LNCAP (cell line): ENCODE results near the gene FETUB.

Experiments used
- TF ChIP-seq, protein P1 (sequence below): fragments of 450-650 bp; IDR thresholded peaks from 2 replicates; pipeline ENCODE4 v1.5.1; 2017; ENCODE audit warnings: mild to moderate bottlenecking

Gene FETUB

DNA sequence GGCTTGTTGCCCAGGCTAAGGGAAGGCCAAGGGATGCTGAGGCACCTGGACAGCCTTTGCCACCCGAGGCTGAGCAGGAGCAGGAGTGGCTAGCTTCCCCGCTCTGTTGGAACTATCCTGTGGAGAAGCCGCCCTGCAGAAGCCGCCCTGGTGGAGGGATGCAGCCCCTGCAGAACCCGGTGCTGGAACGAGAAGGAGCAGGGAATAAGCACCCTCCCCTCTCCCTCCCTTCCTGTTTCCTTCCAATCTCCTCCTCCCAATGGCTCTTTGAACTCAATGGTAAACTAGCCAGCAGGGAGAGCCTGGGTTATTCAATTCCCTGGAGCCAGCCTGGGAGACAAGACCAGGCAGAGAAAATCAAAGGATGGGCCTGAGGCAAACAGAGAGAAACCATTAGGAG lies 13.8 kb downstream of the FETUB start:
- TF ChIP-seq, protein P1, sequence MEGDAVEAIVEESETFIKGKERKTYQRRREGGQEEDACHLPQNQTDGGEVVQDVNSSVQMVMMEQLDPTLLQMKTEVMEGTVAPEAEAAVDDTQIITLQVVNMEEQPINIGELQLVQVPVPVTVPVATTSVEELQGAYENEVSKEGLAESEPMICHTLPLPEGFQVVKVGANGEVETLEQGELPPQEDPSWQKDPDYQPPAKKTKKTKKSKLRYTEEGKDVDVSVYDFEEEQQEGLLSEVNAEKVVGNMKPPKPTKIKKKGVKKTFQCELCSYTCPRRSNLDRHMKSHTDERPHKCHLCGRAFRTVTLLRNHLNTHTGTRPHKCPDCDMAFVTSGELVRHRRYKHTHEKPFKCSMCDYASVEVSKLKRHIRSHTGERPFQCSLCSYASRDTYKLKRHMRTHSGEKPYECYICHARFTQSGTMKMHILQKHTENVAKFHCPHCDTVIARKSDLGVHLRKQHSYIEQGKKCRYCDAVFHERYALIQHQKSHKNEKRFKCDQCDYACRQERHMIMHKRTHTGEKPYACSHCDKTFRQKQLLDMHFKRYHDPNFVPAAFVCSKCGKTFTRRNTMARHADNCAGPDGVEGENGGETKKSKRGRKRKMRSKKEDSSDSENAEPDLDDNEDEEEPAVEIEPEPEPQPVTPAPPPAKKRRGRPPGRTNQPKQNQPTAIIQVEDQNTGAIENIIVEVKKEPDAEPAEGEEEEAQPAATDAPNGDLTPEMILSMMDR = no peak

DNA sequence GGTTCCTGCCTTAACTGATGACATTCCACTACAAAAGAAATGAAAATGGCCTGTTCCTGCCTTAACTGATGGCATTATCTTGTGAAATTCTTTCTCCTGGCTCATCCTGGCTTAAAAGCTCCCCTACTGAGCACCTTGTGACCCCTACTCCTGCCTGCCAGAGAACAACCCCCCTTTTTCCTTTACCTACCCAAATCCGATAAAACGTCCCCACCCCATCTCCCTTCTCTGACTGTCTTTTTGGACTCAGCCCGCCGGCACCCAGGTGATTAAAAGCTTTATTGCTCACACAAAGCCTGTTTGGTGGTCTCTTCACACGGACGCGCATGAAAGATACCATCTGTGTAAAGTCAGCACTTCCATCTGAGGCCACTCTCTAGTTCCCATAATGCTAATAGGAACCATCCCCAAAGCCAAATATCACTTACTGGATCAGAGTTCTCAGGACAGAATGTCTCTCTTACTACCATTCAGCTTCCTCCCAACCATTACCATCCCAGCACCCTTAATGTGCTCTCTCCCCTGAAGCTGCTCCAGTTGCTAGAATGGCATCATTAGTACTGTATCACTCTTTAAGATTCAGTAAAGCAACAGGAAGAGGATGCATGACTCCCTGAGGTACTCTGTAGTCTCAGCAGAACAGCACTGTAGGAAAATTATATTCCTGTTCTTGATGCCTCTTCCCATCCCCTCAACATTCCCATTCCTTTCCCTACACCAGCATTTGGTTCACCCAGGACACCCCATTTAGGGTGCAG lies 23.3 kb downstream of the FETUB start:
- TF ChIP-seq, protein P1 = no peak

DNA sequence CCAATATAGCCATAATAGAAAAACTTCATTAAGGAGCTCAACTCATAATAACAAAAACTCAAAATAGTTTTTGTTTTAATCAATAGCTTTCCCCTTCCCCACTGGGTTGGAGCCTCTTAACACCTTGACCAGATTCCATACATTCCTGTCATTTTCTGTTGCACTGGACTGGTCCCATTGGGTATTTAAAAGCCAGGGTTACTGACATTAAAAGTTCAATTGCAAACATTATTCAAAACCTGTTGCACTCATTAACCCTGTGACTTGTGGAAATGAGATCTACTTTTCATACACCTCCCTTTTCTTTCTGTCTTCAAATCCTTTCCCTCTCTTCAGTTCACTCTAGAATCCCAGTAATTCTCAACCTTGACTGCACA lies 23.9 kb downstream of the FETUB start:
- TF ChIP-seq, protein P1 = no peak

DNA sequence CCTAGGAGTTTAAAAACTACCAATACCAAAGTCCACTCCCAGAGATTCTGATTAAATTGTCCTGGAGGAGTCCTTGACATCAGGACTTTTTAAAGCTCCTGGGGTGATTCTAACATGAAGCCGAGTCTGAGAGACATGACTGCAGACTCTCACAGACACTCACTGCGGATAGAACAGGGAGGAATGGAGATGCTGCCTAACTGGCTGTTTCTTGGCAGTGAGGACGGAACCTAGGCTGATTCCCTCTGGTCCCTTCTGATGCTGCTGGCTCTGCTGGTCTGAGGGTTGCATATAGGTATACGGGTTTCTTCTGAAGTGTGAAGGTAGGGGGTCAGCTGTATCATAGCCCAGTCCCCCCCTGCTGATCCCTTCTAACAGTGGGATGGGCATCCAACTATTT lies 24.3 kb downstream of the FETUB start:
- TF ChIP-seq, protein P1 = no peak

DNA sequence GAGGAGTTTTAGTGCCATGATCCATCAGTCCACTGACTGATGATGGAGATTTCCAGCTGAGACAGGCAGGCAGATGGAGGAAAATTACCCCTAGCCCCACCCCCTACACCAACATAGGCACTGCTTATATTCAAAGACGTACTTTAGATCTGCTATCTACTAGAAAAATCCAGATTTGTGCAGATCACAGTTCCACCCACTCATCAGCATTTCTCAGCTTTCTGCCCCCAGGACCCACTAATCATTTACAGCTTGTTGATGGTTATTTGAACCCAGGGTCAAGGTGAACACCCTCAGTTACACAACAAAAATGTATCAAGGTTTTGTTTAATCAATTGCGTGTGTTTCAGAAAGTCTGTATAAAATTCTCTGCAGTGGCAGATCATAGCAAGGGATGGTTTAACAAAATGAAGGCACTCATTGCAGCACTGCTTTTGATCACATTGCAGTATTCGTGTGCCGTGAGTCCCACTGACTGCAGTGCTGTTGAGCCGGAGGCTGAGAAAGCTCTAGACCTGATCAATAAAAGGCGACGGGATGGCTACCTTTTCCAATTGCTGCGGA lies 25.5 kb downstream of the FETUB start, which contains the start of gene HRG:
Gene HRG, plus strand, starts transcription at position 390 of the 564 bp plus-strand sequence. Its CDS starts 18 bp downstream, at position 408.
- TF ChIP-seq, protein P1 = no peak

DNA sequence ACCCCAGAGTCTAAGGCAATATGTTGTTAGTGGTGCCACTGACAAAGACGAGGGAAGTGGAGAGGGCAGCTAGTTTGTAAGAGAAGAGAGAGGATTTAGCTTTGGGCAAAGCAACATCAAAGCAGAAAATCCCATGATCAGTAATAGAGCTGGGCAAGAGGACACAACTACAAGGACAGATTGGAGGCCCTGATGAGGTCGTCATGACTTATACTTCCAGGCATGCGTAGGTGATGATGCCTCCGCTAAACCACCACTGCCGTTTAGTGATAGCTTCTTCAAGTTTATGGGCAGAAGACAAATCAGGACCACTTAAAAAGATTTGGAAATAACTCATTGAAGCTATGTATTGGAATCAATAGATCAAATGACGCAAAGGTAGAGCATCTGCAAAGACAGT lies 28.2 kb downstream of the FETUB start:
- TF ChIP-seq, protein P1 = no peak

DNA sequence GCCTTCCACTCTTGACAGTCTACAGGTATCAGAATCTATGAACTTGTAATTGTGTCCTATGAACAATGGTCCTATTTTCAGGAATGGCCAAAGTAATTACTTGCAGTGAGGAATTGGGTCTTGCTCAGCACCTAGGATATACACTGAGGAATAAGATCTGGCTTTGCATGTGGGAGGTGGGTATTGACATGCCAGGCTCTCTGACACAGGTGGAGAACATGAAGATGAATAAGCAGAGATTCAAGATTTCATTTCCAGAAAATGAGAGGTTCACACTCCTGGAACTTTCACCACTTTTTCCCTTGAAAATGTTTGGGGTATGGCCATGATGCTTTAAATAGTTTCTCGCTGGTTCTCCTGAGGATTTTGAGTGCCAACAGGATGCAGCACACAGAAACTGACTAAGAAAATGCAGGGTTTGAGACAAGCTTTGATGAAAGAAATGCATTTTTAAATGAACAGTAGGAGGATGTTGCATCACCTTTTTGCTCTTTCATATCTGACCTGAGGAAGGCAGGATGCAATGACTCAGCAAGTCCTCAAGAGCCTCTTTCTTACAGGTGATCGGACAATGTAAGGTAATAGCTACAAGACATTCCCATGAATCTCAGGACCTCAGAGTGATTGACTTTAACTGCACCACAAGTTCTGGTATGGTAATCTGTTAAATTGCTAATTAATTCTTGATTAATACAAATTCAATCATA lies 29.3 kb downstream of the FETUB start:
- TF ChIP-seq, protein P1 = no peak
